SH-SY5Y (cell line): ENCODE data around the gene AFF1.

Experiments used
- GATA2 ChIP-seq: IDR thresholded peaks from 2 replicates; pipeline ENCODE4 v1.6.1; 2011; ENCODE audit warnings: mild to moderate bottlenecking, low read depth, low read length
- GATA3 ChIP-seq: IDR thresholded peaks from 2 replicates; pipeline ENCODE4 v1.6.1; 2011; ENCODE audit warnings: low read depth, mild to moderate bottlenecking, low read length, moderate library complexity

Gene AFF1

DNA sequence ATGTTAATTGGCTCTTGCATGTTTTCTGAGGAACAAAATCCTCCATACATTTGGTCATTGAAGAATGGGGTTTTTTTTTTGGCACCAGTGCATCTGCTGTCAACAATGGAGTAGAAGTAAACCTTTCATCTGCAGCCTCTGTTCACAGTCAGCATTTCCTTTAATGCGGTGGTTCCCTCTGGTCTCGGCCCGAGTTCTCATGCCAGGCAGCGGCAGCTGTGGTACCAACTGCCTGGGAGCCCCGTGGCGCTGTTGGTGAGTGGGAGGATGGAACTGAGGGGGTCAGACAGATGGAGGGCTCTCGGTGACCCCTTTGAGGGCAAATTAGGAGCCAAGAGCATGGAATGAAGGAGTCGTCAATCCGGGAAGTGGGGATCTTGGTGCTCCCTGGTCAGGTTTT, 114.7 kb downstream of the AFF1 start:
- TF ChIP-seq GATA2, result no peak
- TF ChIP-seq GATA3, result no peak

DNA sequence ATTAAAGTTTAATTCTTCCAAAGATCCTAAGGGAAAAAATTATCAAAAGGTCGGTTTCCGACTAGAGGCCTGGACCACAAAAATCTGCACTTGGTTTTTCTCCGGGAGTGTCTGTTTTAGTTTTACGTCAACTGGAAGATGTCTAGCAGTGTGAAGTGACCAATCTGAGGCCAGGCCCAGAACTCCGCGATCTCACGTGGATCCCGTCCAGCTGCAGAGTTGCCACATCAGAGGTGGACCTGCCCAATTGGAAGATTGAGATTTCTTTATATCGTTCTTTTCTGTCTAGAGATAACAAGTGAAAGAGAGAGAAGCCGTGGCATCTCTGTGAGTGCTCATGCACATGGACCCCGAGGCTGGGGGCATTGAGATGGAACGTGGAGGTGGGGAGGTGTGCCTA, 115.8 kb downstream of the AFF1 start:
- no peak for TF ChIP-seq GATA3

DNA sequence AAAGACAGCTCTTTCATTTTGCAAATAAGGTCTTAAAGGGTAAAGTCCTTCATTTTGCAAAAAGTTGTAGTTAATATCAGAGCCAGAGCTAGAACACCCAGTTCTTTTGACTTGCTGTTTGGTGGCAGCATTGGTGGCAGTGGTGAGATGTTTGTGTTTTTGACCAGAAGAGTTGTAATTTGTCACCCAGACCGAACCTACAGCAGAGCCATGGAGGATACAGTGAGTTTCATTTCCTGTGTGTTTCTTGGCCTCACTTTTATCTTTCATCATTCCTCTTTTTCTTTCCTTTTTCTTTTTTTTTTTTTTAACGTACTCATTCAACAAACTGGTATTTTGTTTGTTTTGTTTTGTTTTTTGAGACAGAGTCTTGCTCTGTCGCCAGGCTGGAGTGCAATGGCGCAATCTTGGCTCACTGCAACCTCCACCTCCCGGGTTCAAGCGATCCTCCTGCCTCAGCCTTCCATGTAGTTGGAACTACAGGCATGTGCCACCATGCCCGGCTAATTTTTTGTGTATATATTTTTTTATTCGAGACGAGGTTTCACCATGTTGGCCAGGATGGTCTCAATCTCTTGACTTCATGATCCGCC, 116.4 kb downstream of the AFF1 start:
- no peak for TF ChIP-seq GATA2
- no peak for TF ChIP-seq GATA3

DNA sequence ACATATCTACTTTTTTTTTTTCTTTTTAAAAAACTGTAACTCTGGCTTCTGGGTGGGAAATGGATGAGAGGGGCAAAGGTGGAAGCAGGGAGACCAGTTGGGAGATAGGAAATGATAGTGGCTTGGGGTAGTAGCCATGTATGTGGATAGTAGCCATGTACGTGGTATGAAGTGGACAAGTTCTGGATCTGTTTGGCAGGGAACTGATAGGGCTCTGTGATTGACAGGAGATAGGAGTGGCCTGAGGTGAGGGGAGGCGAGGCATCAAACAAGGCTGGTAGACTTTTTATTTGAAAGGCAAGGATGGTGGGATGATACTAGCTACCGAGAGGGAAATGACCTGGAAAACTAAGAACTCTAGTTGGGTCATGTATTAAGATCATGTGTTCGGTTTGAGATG, 117.8 kb downstream of the AFF1 start:
- no peak for TF ChIP-seq GATA3
- no peak for TF ChIP-seq GATA2

DNA sequence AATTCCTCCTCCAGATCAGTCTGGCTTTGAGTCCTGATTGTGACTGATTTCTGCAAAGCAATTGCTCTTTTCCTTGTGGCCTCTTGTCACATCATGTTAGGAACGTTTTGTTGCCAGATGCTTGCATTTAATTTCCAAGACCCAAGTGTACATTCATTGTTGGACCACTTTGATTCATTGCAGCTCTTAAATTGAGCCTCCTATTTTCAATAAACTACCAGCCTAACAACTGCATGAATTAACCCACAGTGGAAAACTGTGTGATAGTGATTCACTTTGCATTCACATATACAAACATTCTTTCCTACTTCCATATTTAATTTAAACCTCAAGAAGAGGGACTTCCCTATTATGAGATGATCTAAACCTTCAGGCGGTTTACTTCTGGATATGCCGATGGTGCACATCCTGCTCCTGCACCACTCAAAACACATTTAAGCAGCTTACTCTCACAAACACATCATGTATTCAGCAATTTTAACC, 118.4 kb downstream of the AFF1 start:
- no peak for TF ChIP-seq GATA3
- no peak for TF ChIP-seq GATA2

DNA sequence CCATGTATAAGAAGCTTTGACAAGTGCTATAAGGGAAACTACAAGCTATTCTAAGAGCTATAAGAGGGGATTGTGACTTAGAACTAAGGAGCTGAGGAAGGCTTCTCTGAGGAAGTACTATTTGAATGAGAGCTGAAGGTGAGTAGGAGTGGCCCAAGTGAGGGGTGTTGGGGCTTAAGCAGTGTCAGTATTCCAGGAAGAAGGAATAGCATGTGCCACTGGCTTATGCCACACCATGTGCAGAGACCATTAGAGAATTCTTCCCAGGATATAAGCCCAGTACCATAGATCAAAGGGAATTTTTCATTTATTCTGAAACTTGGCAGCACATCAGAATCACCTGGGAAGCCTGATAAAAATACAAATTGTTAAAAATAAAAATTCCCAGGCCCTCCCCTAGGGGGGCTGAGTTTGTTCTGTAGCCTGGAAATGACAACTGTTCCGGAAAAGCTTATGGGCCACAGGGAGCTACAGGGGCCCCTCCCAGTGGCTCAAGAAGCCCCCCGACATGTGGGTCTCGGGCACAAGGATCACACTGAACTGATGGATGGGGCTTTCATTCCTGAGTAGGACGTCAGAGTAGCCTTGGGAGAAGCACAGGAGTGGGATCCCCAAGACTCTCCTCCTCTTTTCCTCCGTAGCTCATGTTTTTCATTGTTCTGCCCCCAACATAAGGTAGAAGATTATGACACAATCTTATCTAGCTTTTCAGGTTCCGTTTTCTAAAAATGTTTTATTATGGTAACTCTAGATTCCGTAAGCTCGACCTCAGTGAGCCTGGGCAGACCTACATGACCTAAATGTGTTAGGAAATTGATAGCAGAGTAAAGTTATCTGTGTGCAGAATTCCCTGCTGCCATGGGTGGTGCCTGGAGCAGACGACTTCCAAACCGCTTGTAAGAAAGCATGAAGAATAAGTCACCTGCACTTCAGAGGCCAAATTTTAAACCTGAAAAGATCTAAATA, 119.3 kb downstream of the AFF1 start:
- no peak for TF ChIP-seq GATA2
- no peak for TF ChIP-seq GATA3

DNA sequence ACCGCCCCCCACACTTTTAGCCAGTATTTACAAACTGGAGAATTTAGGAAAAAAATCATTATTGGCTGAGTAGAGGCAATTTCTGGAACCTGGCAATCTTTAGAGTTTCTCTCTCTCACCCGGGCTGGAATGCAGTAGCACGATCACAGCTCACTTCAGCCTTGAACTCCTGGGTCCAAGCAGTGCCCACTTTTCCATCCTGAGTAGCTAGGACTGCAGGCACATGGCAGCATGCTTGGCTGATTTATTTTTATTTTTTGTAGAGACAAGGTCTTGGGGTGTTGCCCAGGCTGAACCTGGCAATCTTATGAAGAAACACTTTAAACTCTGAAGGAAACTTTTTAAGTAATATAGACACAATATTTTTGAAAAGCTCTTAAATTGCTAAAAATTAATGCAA, 120.1 kb downstream of the AFF1 start:
- TF ChIP-seq GATA2, result no peak

DNA sequence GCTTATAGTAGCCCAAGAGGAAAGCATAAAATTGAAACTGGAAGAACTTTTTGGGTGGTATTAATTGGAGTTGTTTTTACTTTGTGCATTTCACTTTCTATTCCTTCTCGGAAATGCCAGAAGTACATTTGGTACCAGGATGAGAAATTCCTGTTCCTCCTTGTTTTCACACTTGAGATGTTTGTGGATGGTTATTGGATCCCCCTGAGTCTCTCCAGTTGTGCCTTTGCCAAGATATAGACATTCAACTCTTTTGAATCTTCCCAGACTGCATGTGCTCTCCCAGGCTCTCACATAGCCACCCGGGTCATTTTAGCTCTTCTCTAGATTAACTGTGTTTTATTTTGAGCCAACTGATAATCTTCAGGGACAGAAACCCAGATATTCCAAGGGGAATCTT, 120.5 kb downstream of the AFF1 start:
- TF ChIP-seq GATA2 (no peak), GATA3 (no peak)

DNA sequence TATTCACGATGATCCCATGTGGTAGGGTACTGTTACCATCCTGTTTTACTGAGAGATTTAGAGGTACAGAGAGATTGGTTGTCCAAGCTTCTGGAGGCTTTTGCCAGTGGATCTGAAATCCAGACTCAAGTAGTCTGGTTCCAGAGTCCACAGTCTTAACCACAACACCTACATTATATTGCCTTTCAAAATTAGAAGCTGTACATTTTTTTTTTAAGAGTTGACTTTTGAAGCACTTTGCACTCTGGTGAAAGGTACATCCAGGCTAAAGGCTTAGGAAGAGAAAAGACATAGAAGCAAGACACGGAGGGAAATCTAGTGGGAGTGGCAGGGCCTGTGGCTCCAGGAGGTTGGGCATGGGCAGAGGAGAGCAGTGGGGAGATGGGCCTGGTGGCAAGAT, 122.1 kb downstream of the AFF1 start:
- TF ChIP-seq GATA2, result no peak
- no peak for TF ChIP-seq GATA3

DNA sequence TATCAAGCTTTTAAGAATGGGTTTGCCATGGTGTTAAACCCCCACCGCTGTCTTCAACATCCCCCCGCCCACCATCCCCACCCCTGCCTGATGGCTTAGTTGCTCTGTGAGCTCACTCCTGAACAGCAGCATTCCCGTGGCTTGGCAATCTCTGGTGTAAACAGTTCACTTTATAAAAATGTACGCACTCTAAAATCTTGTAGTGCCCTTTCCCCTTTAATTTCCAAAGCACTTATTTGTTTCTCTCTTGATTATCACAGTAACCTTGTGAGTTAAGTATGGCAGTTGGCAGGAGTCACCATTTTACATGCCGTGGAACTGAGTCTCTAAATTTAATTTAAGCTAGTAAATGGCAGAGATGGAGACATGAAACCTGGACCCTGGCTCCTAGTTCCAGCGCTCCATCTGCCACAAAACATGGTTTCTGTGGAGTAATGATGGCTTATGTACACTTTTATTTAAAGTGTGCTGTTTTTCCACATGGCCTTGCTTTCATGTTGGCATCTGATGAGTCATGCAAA, 123.1 kb downstream of the AFF1 start:
- no peak for TF ChIP-seq GATA2
- no peak for TF ChIP-seq GATA3

DNA sequence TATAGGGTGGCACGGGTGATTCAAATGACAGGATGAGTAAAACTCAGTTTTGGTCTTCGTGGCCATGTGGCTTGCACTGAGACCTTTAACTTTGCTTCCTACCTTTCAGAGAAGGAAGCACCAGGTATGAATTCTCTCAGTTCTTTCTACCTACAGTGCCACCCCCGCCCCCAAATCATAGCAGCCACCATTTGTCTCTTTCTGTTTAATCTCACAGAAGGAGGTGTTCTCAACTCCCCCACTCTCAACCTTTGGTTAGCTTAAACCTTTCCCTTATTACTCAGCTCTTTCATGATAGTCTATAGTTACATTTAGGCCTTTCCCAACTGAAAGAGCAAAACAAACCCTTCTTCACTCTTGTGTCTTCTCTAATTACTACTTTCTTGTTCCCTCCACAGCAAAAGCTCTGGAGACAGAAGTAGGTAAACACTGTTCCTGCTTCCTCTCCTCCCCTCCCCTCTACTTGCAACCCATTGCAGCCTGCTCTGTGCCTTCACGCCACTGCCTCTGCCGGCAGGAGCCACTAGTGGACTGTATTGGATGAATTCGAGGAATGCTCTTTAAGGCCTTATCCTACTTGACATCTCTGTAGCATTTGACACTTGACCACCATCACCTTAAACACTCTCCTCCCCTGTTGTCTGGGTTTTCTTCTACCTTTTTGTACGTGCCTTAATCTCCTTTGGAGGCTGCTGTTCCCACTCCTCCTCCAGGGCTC, 123.7 kb downstream of the AFF1 start:
- no peak for TF ChIP-seq GATA2
- no peak for TF ChIP-seq GATA3

DNA sequence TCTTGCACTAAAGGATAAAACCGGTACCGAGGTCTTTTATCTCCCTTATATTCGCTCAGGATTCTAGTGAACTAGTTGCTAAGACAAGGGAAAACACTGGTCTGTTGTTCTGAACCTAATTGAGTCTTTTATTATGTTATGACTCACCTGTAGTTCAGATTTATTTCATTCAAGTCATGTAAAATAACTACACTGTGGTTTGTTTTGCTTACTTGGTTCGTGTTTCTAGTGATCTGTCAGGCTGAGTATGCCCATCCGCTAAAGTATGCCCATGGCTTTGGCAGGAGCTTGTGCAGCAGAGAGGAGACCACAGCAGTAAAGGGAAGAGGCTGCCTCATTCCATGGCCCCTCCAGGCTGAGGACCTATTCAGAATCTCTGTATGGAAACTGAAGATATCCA, 126.1 kb downstream of the AFF1 start:
- TF ChIP-seq GATA2, result no peak
- TF ChIP-seq GATA3, result no peak

DNA sequence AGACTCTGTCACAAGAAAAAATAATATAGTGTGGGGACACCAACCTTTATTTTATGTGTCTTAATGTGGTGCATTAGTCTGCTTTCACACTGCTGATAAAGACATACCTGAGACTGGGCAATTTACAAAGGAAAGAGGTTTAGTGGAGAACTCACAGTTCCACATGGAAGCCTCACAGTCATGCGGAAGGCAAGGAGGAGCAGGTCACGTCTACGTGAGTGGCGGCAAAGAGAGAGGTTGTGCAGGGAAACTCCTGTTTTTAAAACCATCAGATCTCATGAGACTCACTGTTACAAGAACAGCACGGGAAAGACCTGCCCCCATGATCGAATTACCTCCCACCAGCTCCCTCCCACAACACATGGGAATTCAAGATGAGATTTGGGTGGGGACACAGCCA, 130.2 kb downstream of the AFF1 start:
- TF ChIP-seq GATA3 (no peak), GATA2 (no peak)

DNA sequence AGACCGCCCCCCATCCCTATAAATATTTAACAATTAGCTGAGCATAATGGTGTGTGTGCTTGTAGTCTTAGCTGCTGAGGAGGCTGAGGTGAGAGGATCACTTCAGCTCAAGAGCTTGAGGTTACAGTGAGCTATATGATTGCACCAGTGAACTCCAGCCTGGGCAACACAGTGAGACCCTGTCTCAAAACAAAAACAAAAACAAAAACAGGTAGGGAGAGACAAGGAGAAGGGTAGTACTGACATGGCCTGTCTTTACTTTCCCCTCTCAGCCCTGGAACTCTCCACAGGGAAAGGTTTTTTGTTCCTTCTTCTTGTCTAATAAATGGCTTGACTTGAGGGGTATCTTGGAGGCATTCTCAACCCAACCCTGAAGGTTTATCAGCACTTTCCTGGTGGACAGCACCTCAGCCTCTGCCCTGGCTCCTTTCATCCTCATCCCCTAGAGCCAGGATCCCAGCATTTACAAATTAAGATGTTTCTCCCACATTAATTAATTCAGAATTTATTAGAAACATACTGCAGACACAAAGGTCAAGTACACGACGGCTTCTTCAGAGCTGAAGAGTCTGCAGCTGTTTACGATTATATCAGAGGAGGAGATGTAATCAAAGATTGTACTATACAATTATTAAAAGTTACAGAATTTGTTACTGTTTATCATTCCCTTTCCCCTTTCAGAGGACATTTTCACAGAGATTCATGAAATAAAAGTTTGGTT, 131.8 kb downstream of the AFF1 start:
- TF ChIP-seq GATA3 (no peak), GATA2 (no peak)
